HEK293 (cell line): Measurements from ENCODE around the gene BHLHE41.
A peak's percentile ranks its signal among the peaks of the same experiment; 100 is the strongest.

ENCODE experiments used
- BCL11B ChIP-seq: fragments of 450-650 bp; formaldehyde crosslinking; IDR thresholded peaks from 2 replicates; pipeline ENCODE4 v1.5.1; 2016; ENCODE audit warnings: low read depth, missing biosample characterization, missing genetic modification characterization
- HIC1 ChIP-seq: fragments of 450-650 bp; formaldehyde crosslinking; IDR thresholded peaks from 2 replicates; pipeline ENCODE4 v1.5.1; 2016; ENCODE audit warnings: missing biosample characterization, missing genetic modification characterization
- KLF1 ChIP-seq: fragments of 450-650 bp; formaldehyde crosslinking; IDR thresholded peaks from 2 replicates; pipeline ENCODE4 v1.5.1; 2016; ENCODE audit warnings: missing biosample characterization, missing genetic modification characterization
- KLF7 ChIP-seq: fragments of 450-650 bp; formaldehyde crosslinking; IDR thresholded peaks from 2 replicates; pipeline ENCODE4 v1.5.1; 2016; ENCODE audit warnings: missing biosample characterization, missing genetic modification characterization, borderline replicate concordance
- RBAK ChIP-seq: fragments of 450-650 bp; formaldehyde crosslinking; IDR thresholded peaks from 2 replicates; pipeline ENCODE4 v1.5.1; 2016; ENCODE audit warnings: missing biosample characterization, missing genetic modification characterization
- SCRT1 ChIP-seq: fragments of 450-650 bp; formaldehyde crosslinking; IDR thresholded peaks from 2 replicates; pipeline ENCODE4 v1.5.1; 2016; ENCODE audit warnings: missing biosample characterization, missing genetic modification characterization, borderline replicate concordance
- TCF7L2 ChIP-seq: IDR thresholded peaks from 2 replicates; pipeline ENCODE4 v1.6.1; 2011; ENCODE audit warnings: low read depth, mild to moderate bottlenecking, inconsistent platforms, low read length, moderate library complexity, borderline replicate concordance
- ZBTB1 ChIP-seq: fragments of 450-650 bp; formaldehyde crosslinking; IDR thresholded peaks from 2 replicates; pipeline ENCODE4 v1.5.1; 2016; ENCODE audit warnings: missing biosample characterization, missing genetic modification characterization
- ZBTB44 ChIP-seq: fragments of 450-650 bp; IDR thresholded peaks from 2 replicates; pipeline ENCODE4 v1.5.1; 2018; ENCODE audit warnings: missing biosample characterization, mild to moderate bottlenecking, missing genetic modification characterization
- ZFP3 ChIP-seq: fragments of 450-650 bp; formaldehyde crosslinking; IDR thresholded peaks from 2 replicates; pipeline ENCODE4 v1.5.1; 2016; ENCODE audit warnings: low read depth, missing biosample characterization, missing genetic modification characterization
- ZIC2 ChIP-seq: fragments of 450-650 bp; formaldehyde crosslinking; IDR thresholded peaks from 2 replicates; pipeline ENCODE4 v1.5.1; 2016; ENCODE audit warnings: missing biosample characterization, missing genetic modification characterization
- ZNF10 ChIP-seq: fragments of 450-650 bp; formaldehyde crosslinking; IDR thresholded peaks from 2 replicates; pipeline ENCODE4 v1.5.1; 2017; ENCODE audit warnings: missing biosample characterization, missing genetic modification characterization
- ZNF121 ChIP-seq: fragments of 450-650 bp; formaldehyde crosslinking; IDR thresholded peaks from 2 replicates; pipeline ENCODE4 v1.5.1; 2016; ENCODE audit warnings: missing biosample characterization, missing genetic modification characterization
- ZNF184 ChIP-seq: fragments of 450-650 bp; IDR thresholded peaks from 2 replicates; pipeline ENCODE4 v1.5.1; 2018; ENCODE audit warnings: missing biosample characterization, mild to moderate bottlenecking, missing genetic modification characterization
- ZNF239 ChIP-seq: fragments of 450-650 bp; formaldehyde crosslinking; IDR thresholded peaks from 2 replicates; pipeline ENCODE4 v1.5.1; 2016; ENCODE audit warnings: missing biosample characterization, missing genetic modification characterization
- ZNF449 ChIP-seq: fragments of 450-650 bp; formaldehyde crosslinking; IDR thresholded peaks from 2 replicates; pipeline ENCODE4 v1.5.1; 2017; ENCODE audit warnings: missing biosample characterization, mild to moderate bottlenecking, missing genetic modification characterization, moderate library complexity
- ZNF510 ChIP-seq: fragments of 450-650 bp; formaldehyde crosslinking; IDR thresholded peaks from 2 replicates; pipeline ENCODE4 v1.5.1; 2018; ENCODE audit warnings: mild to moderate bottlenecking, missing genetic modification characterization, missing biosample characterization; ENCODE audit not compliant: insufficient replicate concordance
- ZNF518A ChIP-seq: fragments of 450-650 bp; formaldehyde crosslinking; conservative IDR thresholded peaks from 2 replicates; pipeline ENCODE4 v1.5.1; 2016; ENCODE audit warnings: low read depth, missing biosample characterization, missing genetic modification characterization
- ZNF548 ChIP-seq: fragments of 450-650 bp; formaldehyde crosslinking; IDR thresholded peaks from 2 replicates; pipeline ENCODE4 v1.5.1; 2016; ENCODE audit warnings: missing biosample characterization, missing genetic modification characterization
- ZNF585B ChIP-seq: fragments of 450-650 bp; formaldehyde crosslinking; IDR thresholded peaks from 2 replicates; pipeline ENCODE4 v1.5.1; 2016; ENCODE audit warnings: missing biosample characterization, missing genetic modification characterization
- ZNF704 ChIP-seq: fragments of 450-650 bp; formaldehyde crosslinking; IDR thresholded peaks from 2 replicates; pipeline ENCODE4 v1.5.1; 2016; ENCODE audit warnings: missing biosample characterization, missing genetic modification characterization
- ZNF747 ChIP-seq: fragments of 450-650 bp; formaldehyde crosslinking; IDR thresholded peaks from 2 replicates; pipeline ENCODE4 v1.5.1; 2016; ENCODE audit warnings: missing biosample characterization, missing genetic modification characterization
- ZSCAN18 ChIP-seq: fragments of 450-650 bp; formaldehyde crosslinking; IDR thresholded peaks from 2 replicates; pipeline ENCODE4 v1.5.1; 2016; ENCODE audit warnings: missing biosample characterization, missing genetic modification characterization
- ZXDB ChIP-seq: fragments of 450-650 bp; formaldehyde crosslinking; IDR thresholded peaks from 2 replicates; pipeline ENCODE4 v1.5.1; 2016; ENCODE audit warnings: missing biosample characterization, missing genetic modification characterization

BHLHE41 gene

GRCh38 chr12:26122681-26123481 is 2.0 kb downstream of the BHLHE41 start (continued):
- TF ChIP-seq ZNF449 (tag by site-specific recombination) (peak; percentile 77), ZNF10 (tag by site-specific recombination) (peak; percentile 55; the same call in 1 of the 2 replicates), TCF7L2 (no peak), ZBTB1 (tag by site-specific recombination) (no peak), ZIC2 (tag by site-specific recombination) (peak; percentile 90), ZBTB44 (no peak), ZSCAN18 (tag by site-specific recombination) (no peak), ZNF548 (tag by site-specific recombination) (no peak), ZNF239 (no peak), ZNF184 (tag by site-specific recombination) (no peak), KLF7 (tag by site-specific recombination) (no peak), HIC1 (peak; percentile 61), RBAK (tag by site-specific recombination) (no peak), ZNF510 (tag by site-specific recombination) (no peak), ZNF704 (no peak), ZNF121 (peak; percentile 9; the same call in 1 of the 2 replicates), ZFP3 (tag by site-specific recombination) (no peak), BCL11B (tag by site-specific recombination) (no peak), ZXDB (tag by site-specific recombination) (peak; percentile 60; the same call in 1 of the 2 replicates), ZNF585B (tag by site-specific recombination) (no peak), ZNF747 (tag by site-specific recombination) (no peak), ZNF518A (tag by site-specific recombination) (no peak), SCRT1 (tag by site-specific recombination) (peak; percentile 99), KLF1 (no peak)
